ENCODE results near the gene ALDH3A1.

ALDH3A1 gene

DNA sequence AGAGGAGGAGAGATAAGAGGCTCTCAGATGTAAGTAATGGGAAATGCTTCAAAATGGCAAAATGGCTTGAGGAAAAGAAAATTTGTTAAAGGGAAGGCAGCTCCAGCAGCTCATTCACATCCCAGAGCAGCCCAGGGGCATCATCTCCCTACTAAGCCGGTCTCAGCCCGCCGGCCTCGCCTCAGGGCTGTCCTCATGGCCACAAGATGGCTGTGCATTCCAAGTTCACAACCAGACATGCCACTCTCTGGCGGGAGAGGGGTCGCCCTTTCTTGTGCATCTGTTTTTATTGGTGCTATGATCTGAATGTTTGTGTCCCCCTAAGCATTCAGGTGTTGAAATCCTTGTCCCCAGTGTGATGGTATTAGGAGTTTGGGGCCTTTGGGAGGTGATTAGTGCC is 18.2 kb downstream of the ALDH3A1 start:
- Histone ChIP-seq H3K36me3 (replicated peaks) (no peaks in the 10 kb centered on the region), H3K4me3 (ENCODE audit: low read depth, low read length) (no peak overlapping the region), H3K27ac (no peak overlapping the region), H3K27me3 (replicated peaks) (no peaks in the 10 kb centered on the region)
- DNase-seq, result no peak
- TF ChIP-seq, protein P1, sequence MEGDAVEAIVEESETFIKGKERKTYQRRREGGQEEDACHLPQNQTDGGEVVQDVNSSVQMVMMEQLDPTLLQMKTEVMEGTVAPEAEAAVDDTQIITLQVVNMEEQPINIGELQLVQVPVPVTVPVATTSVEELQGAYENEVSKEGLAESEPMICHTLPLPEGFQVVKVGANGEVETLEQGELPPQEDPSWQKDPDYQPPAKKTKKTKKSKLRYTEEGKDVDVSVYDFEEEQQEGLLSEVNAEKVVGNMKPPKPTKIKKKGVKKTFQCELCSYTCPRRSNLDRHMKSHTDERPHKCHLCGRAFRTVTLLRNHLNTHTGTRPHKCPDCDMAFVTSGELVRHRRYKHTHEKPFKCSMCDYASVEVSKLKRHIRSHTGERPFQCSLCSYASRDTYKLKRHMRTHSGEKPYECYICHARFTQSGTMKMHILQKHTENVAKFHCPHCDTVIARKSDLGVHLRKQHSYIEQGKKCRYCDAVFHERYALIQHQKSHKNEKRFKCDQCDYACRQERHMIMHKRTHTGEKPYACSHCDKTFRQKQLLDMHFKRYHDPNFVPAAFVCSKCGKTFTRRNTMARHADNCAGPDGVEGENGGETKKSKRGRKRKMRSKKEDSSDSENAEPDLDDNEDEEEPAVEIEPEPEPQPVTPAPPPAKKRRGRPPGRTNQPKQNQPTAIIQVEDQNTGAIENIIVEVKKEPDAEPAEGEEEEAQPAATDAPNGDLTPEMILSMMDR (IDR thresholded peaks at IDR 0.05; ENCODE audit: low read depth, low read length, missing control alignments), result no peak
- in situ Hi-C loops (cut with HindIII; ENCODE audit: low pct_ligation_motif_present, low sequenced_read_pairs), result no loop called here

DNA sequence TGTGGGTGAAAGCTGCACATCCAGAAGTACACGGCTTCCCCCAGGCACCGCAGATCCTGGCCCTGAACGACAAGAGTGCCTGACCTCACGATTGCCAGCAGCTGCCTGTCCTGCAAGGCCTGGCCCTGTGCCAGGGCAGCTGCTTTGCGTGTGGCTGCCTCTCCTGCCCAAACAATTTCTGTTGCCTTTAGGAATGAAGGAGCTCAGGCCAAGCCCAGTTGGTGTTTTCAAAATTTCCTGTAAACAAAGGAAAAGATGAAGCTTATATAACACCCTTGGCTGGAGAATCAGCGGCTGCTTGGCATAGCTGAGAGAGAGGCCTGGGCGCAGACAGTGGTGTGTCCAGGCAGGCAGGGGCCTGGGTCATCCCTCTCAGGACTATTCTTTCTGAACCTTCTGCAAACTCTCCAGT is 20.0 kb downstream of the ALDH3A1 start:
- no peak overlapping the region for H3K27ac ChIP-seq
- peak; percentile 16 for DNase-seq
- H3K36me3 ChIP-seq (replicated peaks), result no peaks in the 10 kb centered on the region
- H3K27me3 ChIP-seq (replicated peaks), result no peaks in the 10 kb centered on the region
- TF ChIP-seq, protein P1 (IDR thresholded peaks at IDR 0.05; ENCODE audit: low read depth, low read length, missing control alignments), result no peak
- no peak overlapping the region for H3K4me3 ChIP-seq (ENCODE audit: low read depth, low read length)
- in situ Hi-C loops (cut with HindIII; ENCODE audit: low pct_ligation_motif_present, low sequenced_read_pairs), result no loop called here

DNA sequence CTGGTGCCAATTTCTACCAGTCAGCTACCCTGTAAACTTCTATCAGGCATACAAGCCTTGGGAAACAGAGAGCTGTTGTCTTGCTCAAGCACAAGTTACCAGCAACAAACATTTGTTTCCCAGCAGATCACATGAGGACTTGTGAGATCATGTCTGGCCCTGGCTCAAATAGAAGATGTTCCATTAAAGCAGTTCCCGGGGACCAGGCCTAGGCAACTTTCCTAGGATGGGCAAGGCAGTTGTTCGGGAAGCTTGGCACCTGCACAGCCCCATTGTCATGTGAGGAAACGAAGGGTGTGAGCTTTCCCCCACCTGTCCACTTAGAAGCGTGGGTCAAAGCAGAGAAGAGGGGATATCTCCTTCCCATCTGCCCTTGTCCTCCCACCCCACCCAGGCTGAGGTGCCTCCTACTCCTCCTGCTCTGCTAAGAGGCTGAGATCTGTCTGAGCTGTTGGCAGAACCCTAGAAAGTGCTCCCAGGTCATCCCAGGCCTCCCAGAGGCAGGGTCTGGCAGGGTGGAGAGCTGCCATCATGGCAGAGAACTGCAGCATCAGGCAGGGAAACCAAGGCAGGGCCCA is 20.5 kb downstream of the ALDH3A1 start:
- DNase-seq, result peak; percentile 26
- TF ChIP-seq, protein P1 (IDR thresholded peaks at IDR 0.05; ENCODE audit: low read depth, low read length, missing control alignments), result no peak
- no peak overlapping the region for H3K4me3 ChIP-seq (ENCODE audit: low read depth, low read length)
- H3K36me3 ChIP-seq (replicated peaks), result no peaks in the 10 kb centered on the region
- no peak overlapping the region for H3K27ac ChIP-seq
- in situ Hi-C loops (cut with HindIII; ENCODE audit: low pct_ligation_motif_present, low sequenced_read_pairs), result no loop called here
- H3K27me3 ChIP-seq (replicated peaks), result no peaks in the 10 kb centered on the region

DNA sequence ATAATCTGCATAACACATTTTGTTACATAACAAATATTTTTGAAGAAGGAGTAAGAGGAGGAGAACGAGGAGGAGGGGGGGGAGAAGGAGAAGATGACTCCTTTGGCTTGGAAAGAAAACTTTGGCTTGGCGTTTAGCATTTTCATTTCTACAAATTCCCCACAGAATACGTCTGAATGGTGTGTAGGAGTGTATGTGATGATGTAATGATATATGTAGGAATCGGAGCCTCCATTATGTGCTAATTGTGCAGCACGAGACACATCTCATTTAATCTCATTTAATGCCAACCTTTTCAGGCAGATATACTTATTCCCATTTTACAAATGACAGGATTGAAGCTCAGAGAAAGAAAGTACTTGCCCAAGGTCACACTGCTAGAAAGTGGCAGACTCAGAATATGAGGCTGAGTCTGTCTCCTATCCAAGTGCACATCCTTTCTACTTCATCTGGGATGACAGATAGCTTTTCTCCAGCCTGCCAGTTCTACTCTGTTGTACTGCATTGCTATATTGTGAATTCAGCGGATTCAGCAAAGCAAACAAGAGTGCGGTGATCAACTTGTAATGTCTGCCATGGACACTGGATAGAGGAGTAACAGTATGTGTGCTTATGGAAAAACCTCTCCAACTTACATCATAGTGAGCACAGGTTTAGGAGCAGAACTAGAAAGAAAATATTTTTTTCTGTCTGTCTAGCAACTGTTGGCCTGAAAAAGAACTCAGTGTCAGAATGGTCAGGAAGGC is 21.3 kb downstream of the ALDH3A1 start:
- Histone ChIP-seq H3K36me3 (replicated peaks) (no peaks in the 10 kb centered on the region), H3K27ac (no peak overlapping the region), H3K4me3 (ENCODE audit: low read depth, low read length) (no peak overlapping the region), H3K27me3 (replicated peaks) (no peaks in the 10 kb centered on the region)
- in situ Hi-C loops (cut with HindIII; ENCODE audit: low pct_ligation_motif_present, low sequenced_read_pairs), result no loop called here
- DNase-seq, result no peak
- TF ChIP-seq, protein P1 (IDR thresholded peaks at IDR 0.05; ENCODE audit: low read depth, low read length, missing control alignments), result no peak

DNA sequence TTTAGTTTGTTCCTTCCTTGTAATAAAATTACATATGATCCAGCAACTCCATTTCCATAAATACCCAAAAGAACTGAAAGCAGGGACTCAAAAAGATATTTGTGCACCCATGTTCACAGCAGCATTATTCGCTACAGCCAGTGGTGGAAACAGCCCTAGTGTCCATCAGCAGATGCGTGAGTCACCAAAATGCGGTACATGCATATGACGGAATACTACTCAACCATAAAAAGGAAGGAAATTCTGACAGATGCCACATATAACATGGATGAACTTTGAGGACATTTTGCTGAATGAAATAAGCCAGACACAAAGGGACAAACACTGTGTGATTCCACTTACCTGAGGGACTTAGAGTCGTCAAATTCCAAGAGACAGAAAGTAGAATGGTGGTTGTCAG is 22.6 kb downstream of the ALDH3A1 start:
- TF ChIP-seq, protein P1 (IDR thresholded peaks at IDR 0.05; ENCODE audit: low read depth, low read length, missing control alignments), result no peak
- DNase-seq, result no peak
- Histone ChIP-seq H3K27ac (no peak overlapping the region), H3K4me3 (ENCODE audit: low read depth, low read length) (no peak overlapping the region), H3K27me3 (replicated peaks) (no peaks in the 10 kb centered on the region), H3K36me3 (replicated peaks) (no peaks in the 10 kb centered on the region)
- in situ Hi-C loops (cut with HindIII; ENCODE audit: low pct_ligation_motif_present, low sequenced_read_pairs), result no loop called here

All from brain microvascular endothelial cell (primary cell).